GM23338 (cell line): ENCODE data around the gene SYNRG. TPM values are rescaled to one million over a fixed set of nuclear protein-coding genes. Genes with fewer than 3 reads are reported as not detected.
A peak's percentile ranks its signal among the peaks of the same experiment; 100 is the strongest.

ENCODE experiments used
- ATAC-seq: fragments of 200-7000 bp; cut with Tn5 transposase; 3 replicates; pipeline ENCODE4 v1.9.1; 2020
- DNase-seq: peaks from one replicate; pipeline ENCODE4 v3.0.0-alpha.2; 2015; ENCODE audit warnings: low spot score
- H2AFZ ChIP-seq: fragments of 200-600 bp; sonication (generic); 2 replicates; pipeline ENCODE4 v1.8.0; 2016; ENCODE audit warnings: antibody characterized with exemption, mild to moderate bottlenecking, moderate library complexity
- H3F3A ChIP-seq: fragments of 200-600 bp; sonication (generic); replicated peaks from 2 replicates; pipeline ENCODE4 v1.8.0; 2017; ENCODE audit warnings: antibody characterized with exemption, mixed run types, low read depth
- H3K27ac ChIP-seq: fragments of 200-600 bp; sonication (generic); 2 replicates; pipeline ENCODE4 v1.6.1; 2016; ENCODE audit warnings: low read depth
- H3K27me3 ChIP-seq: fragments of 200-600 bp; sonication (generic); 2 replicates; pipeline ENCODE4 v1.8.0; 2016; ENCODE audit warnings: mild to moderate bottlenecking, mixed run types, moderate library complexity; ENCODE audit not compliant: insufficient read depth
- H3K36me3 ChIP-seq: fragments of 200-600 bp; sonication (generic); 2 replicates; pipeline ENCODE4 v1.8.0; 2016; ENCODE audit warnings: mild to moderate bottlenecking; ENCODE audit not compliant: insufficient read depth
- H3K4me1 ChIP-seq: fragments of 200-600 bp; sonication (generic); 2 replicates; pipeline ENCODE4 v1.8.0; 2016; ENCODE audit warnings: mild to moderate bottlenecking, moderate library complexity; ENCODE audit not compliant: insufficient read depth
- H3K4me2 ChIP-seq: fragments of 200-600 bp; sonication (generic); 2 replicates; pipeline ENCODE4 v1.7.1; 2017; ENCODE audit warnings: mixed run types
- H3K4me3 ChIP-seq: fragments of 200-600 bp; sonication (generic); 2 replicates; pipeline ENCODE4 v1.6.1; 2016; ENCODE audit warnings: mixed run types
- H3K79me2 ChIP-seq: fragments of 200-600 bp; sonication (generic); replicated peaks from 2 replicates; pipeline ENCODE4 v1.8.0; 2017; ENCODE audit warnings: mild to moderate bottlenecking; ENCODE audit not compliant: insufficient read depth
- H3K9me2 ChIP-seq: fragments of 200-600 bp; sonication (generic); 2 replicates; pipeline ENCODE4 v1.8.0; 2017; ENCODE audit not compliant: insufficient read depth
- H4K20me1 ChIP-seq: fragments of 200-600 bp; sonication (generic); replicated peaks from 2 replicates; pipeline ENCODE4 v1.8.0; 2017; ENCODE audit warnings: mild to moderate bottlenecking; ENCODE audit not compliant: insufficient read depth
- H3K27ac Mint-ChIP-seq: 2 replicates; pipeline ENCODE4 v1.8.0; 2020; ENCODE audit warnings: inconsistent platforms, mild to moderate bottlenecking, moderate library complexity, mixed read lengths
- H3K27me3 Mint-ChIP-seq: 3 replicates; pipeline ENCODE4 v1.8.0; 2022; ENCODE audit warnings: low read depth, mild to moderate bottlenecking, moderate library complexity, mixed read lengths, inconsistent platforms; ENCODE audit not compliant: insufficient read depth, poor library complexity
- H3K36me3 Mint-ChIP-seq: 3 replicates; pipeline ENCODE4 v1.8.0; 2021; ENCODE audit warnings: low read depth, mild to moderate bottlenecking, inconsistent platforms, moderate library complexity, mixed read lengths
- H3K4me1 Mint-ChIP-seq: 3 replicates; pipeline ENCODE4 v1.8.0; 2020; ENCODE audit warnings: mild to moderate bottlenecking, inconsistent platforms, mixed read lengths
- H3K4me3 Mint-ChIP-seq: 3 replicates; pipeline ENCODE4 v1.8.0; 2021; ENCODE audit warnings: moderate library complexity, mild to moderate bottlenecking, inconsistent platforms, mixed read lengths
- H3K9me3 Mint-ChIP-seq: 3 replicates; pipeline ENCODE4 v1.8.0; 2020; ENCODE audit warnings: moderate library complexity, mild to moderate bottlenecking, inconsistent platforms, mixed read lengths
- CREB1 ChIP-seq: fragments of 250-450 bp; sonication (Bioruptor Pico); IDR thresholded peaks from 2 replicates; pipeline ENCODE4 v1.5.0; 2020; ENCODE audit warnings: low read depth, mild to moderate bottlenecking, moderate library complexity
- EZH2 ChIP-seq: fragments of 200-600 bp; sonication (generic); IDR thresholded peaks from one replicate; pipeline ENCODE4 v1.8.0; 2017; ENCODE audit warnings: antibody characterized with exemption, mild to moderate bottlenecking, low read depth; ENCODE audit not compliant: unreplicated experiment
- EZH2phosphoT487 ChIP-seq: fragments of 200-600 bp; sonication (generic); IDR thresholded peaks from one replicate; pipeline ENCODE4 v1.8.1; 2018; ENCODE audit warnings: antibody characterized with exemption; ENCODE audit not compliant: unreplicated experiment
- JUNB ChIP-seq: IDR thresholded peaks from one replicate; pipeline ENCODE4 v1.6.1; 2016; ENCODE audit warnings: antibody characterized with exemption; ENCODE audit not compliant: unreplicated experiment
- NANOG ChIP-seq: IDR thresholded peaks from 2 replicates; pipeline ENCODE4 v1.6.1; 2016; ENCODE audit warnings: antibody characterized with exemption, borderline replicate concordance
- POLR2AphosphoS5 ChIP-seq: IDR thresholded peaks from 2 replicates; pipeline ENCODE4 v1.6.1; 2016; ENCODE audit warnings: antibody characterized with exemption, low read depth
- REST ChIP-seq: IDR thresholded peaks from one replicate; pipeline ENCODE4 v1.6.1; 2018; ENCODE audit warnings: antibody characterized with exemption; ENCODE audit not compliant: unreplicated experiment
- STAT1 ChIP-seq: IDR thresholded peaks from one replicate; pipeline ENCODE4 v1.6.1; 2016; ENCODE audit warnings: antibody characterized with exemption; ENCODE audit not compliant: unreplicated experiment
- polyA plus RNA-seq: library from polyadenylated mRNA; unstranded; fragments of >200 nt; fragmentation: Nextera tagmentation; extraction: Ambion mirVana; gene quantifications from 2 replicates; pipeline ENCODE4 v1.2.1, GENCODE V29; 2016
- total RNA-seq: library from RNA; depleted of rRNA; stranded (reverse); fragments of >200 nt; shearing (Covaris generic); gene quantifications from 2 replicates; pipeline ENCODE4 v1.2.3, GENCODE V29; 2014
- TF ChIP-seq, protein P1 (sequence below): IDR thresholded peaks from 2 replicates; pipeline ENCODE4 v1.6.1; 2016; ENCODE audit warnings: antibody characterized with exemption

SYNRG gene
- total and polyA plus RNA-seq, 2 experiments from 2014 or later, result 18.6 to 22.6 TPM

GRCh38 chr17:37503148-37503547 is 106.1 kb downstream of the SYNRG start:
- no peak for DNase-seq
- Histone ChIP-seq H3K4me3 (no peak overlapping the region), H3K4me2 (no peak overlapping the region), H3K27ac (no peak overlapping the region), H3K79me2 (peaks cover 56% of the 10 kb centered on the region), H2AFZ (no peak overlapping the region), H3K36me3 (no peaks in the 10 kb centered on the region), H4K20me1 (no peaks in the 10 kb centered on the region; the same call in none of the 2 replicates), H3K9me2 (no peaks in the 10 kb centered on the region), H3F3A (peaks cover 13% of the 10 kb centered on the region; the same call in 1 of the 2 replicates), H3K27me3 (no peaks in the 10 kb centered on the region), H3K4me1 (peaks cover 5% of the 10 kb centered on the region)
- Mint-ChIP-seq H3K27ac (no peak overlapping the region), H3K36me3 (no peaks in the 10 kb centered on the region), H3K4me1 (peaks cover 19% of the 10 kb centered on the region), H3K9me3 (no peaks in the 10 kb centered on the region), H3K27me3 (peaks cover 2% of the 10 kb centered on the region), H3K4me3 (no peak overlapping the region)
- ATAC-seq, result no peak
- TF ChIP-seq REST (no peak), STAT1 (no peak), CREB1 (no peak), NANOG (no peak), JUNB (no peak)

- Mint-ChIP-seq H3K36me3 (peaks cover 2% of the 10 kb centered on the region; the same call in 1 of the 3 replicates), H3K4me3 (no peak overlapping the region; the same call in 2 of the 3 replicates), H3K27me3 (peaks cover 2% of the 10 kb centered on the region), H3K27ac (0 out of 2 replicates have a peak overlapping the region, but pooled peaks have one; percentile 31), H3K4me1 (peaks cover 19% of the 10 kb centered on the region), H3K9me3 (no peaks in the 10 kb centered on the region)
- ATAC-seq, result no peak
- H3K36me3 ChIP-seq, result no peaks in the 10 kb centered on the region
- H3K27ac ChIP-seq, result no peak overlapping the region
- no peak overlapping the region for H2AFZ ChIP-seq
- no peaks in the 10 kb centered on the region for H3K9me2 ChIP-seq
- no peaks in the 10 kb centered on the region; the same call in none of the 2 replicates for H4K20me1 ChIP-seq
- H3K27me3 ChIP-seq, result no peaks in the 10 kb centered on the region
- no peak for DNase-seq
- no peak overlapping the region for H3K4me2 ChIP-seq
- peaks cover 5% of the 10 kb centered on the region for H3K4me1 ChIP-seq
- H3K4me3 ChIP-seq, result no peak overlapping the region
- peaks cover 56% of the 10 kb centered on the region for H3K79me2 ChIP-seq
- H3F3A ChIP-seq, result peaks cover 8% of the 10 kb centered on the region; the same call in 1 of the 2 replicates
- TF ChIP-seq CREB1 (no peak), POLR2AphosphoS5 (no peak), STAT1 (no peak), EZH2 (no peak), EZH2phosphoT487 (no peak), JUNB (no peak)
- TF ChIP-seq, protein P1, sequence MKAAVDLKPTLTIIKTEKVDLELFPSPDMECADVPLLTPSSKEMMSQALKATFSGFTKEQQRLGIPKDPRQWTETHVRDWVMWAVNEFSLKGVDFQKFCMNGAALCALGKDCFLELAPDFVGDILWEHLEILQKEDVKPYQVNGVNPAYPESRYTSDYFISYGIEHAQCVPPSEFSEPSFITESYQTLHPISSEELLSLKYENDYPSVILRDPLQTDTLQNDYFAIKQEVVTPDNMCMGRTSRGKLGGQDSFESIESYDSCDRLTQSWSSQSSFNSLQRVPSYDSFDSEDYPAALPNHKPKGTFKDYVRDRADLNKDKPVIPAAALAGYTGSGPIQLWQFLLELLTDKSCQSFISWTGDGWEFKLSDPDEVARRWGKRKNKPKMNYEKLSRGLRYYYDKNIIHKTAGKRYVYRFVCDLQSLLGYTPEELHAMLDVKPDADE, result no peak
Measured at GRCh38 chr17:37502009-37502936, 106.9 kb downstream of the SYNRG start.
